HG02623 (cell line): ENCODE results near the gene EEIG1.
"Not testable (repeated sequence)": the region's sequence is repeated elsewhere in the genome, so short reads cannot be mapped to it uniquely, and the experiment has no call there.

ENCODE experiments used
- ATAC-seq: cut with Tn5 transposase; IDR thresholded peaks from one replicate; pipeline ENCODE4 v1.9.1; 2021; ENCODE audit warnings: moderate library complexity; ENCODE audit not compliant: unreplicated experiment

Gene EEIG1

GRCh38 chr9:127980706-127981558, at the start of gene EEIG1:
TSS of gene EEIG1 (minus strand) at chr9:127980989. CDS start at chr9:127980137, 852 bp downstream.
- peak; percentile 74 for ATAC-seq

- no peak for ATAC-seq
Measured at GRCh38 chr9:128027705-128028104, 46.9 kb upstream of the EEIG1 start.

DNA sequence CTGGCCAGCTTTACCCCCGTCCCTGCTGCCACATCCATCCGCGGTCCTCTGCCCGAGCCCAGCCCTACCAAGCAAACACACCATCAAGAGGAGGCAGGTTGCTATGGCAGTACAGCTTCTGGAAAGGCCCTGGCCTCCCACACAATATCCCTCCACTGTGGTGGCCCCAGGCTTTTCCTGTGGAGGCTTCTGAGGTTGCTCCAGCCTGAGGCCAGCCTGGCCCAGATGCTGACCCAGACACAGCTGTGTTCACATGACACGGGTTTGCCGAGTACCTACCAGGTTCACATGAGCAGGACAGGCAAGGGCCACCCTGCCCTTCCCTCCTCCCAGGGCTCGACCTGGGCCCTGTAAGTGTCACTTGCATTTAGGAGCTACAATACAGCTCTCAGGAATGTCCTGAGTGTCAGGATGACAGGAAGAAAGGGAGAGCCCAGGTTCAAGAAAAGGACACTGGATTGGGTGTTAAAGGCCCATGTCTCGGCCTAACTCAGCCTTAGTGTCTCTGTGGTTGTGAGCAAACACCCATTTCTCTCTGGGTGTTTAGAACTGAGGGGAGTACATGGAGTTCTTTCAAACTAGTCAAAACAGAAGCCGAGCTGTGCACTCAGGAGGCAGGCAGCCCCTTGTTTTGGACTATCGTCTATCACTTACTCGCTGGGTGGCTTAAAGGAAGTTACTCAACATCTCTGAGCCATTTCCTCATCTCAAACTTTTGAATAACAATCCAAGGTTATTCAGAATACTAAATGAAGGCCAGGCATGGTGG, 46.2 kb upstream of the EEIG1 start:
- ATAC-seq, result no peak

DNA sequence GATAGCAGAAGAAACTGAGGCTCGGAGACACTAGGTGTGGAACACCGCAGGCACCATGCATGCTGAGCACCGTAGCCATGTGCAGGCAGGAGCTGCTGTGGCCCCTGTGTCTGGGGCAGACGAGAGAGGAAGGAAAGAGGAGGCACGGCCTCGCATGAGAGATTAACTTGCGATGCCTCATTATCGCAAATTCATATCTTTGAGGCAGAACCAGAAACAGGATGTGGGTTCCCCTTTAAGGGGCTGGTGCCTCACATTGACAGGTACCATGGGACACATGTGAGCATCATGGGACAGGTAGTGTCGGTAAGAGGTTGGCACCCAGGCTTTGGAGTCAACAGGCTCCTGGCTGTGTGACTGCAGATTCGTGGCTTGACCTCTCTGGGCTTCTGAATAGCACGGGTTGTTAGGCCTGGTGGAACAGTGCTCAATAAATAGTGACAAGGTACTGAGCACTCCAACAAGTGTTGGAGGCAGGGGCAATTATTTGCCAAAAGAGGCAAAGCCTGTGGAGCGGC, 45.5 kb upstream of the EEIG1 start:
- no peak for ATAC-seq

GRCh38 chr9:128025736-128026135, 44.9 kb upstream of the EEIG1 start:
- ATAC-seq, result no peak

GRCh38 chr9:128024761-128025308, 44.0 kb upstream of the EEIG1 start:
- ATAC-seq, result no peak

- not testable (repeated sequence) for ATAC-seq
Measured at GRCh38 chr9:128023671-128024070, 42.9 kb upstream of the EEIG1 start.

DNA sequence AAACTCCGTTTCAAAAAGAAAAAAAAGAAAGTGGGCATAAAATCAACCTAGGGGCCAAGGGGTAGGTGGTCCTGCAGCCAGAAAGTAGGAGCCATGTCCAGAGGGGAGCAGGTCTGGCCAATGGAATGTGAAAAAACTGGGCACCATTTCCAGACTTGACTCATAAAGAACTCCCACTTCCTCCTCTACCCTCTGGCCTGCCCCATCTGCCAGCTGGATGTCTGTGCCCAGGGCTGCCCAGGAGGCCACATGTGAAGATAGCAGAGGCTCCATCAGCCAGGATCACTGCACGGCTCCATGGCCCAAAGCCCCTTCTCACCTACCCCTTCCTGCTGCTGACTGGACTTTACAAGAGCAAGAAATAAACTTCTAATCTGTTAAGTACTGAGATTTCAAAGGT, 42.1 kb upstream of the EEIG1 start:
- ATAC-seq, result no peak

- ATAC-seq, result no peak
Measured at GRCh38 chr9:128021098-128021497, 40.3 kb upstream of the EEIG1 start.

DNA sequence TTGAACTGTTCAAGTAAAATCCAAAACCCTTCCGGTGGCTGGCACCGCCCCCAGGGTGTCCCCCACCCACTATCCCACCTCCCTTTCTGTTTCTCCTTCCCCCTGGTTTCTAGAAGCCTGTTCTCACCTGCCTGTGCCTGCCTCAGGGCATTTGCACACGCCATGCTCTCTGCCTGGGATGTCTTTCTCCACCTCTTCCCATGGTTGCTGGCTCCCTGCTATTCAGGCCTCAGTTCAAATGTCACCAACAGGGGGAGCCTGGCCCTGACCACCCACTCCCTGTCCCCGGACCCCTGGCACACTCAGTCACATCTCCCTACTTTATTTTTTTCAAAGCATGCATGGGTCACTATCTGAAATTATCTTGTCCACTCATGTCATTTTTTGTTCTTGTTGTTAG, 39.9 kb upstream of the EEIG1 start:
- ATAC-seq, result no peak

GRCh38 chr9:128015696-128016095, 34.9 kb upstream of the EEIG1 start:
- ATAC-seq, result no peak

- no peak for ATAC-seq
Measured at GRCh38 chr9:128011071-128011817, 30.5 kb upstream of the EEIG1 start.

DNA sequence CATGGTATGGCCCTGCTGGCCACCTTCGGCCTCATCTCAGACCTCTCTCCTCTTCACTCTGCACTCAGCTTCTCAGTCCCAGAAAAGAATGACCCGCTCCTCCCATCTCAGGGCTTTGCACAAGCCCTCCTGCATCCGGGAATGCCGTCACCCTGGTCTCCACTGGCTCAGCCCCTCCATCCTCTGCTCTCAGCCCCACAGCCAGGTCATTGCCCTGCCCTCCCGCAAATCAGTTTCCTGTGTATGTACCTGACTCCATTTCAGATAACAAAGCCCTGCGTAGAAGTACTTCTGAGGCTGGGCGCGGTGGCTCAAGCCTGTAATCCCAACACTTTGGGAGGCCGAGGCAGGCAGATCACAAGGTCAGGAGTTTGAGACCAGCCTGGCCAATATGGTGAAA, 28.9 kb upstream of the EEIG1 start:
- ATAC-seq, result no peak

GRCh38 chr9:128008171-128008570, 27.4 kb upstream of the EEIG1 start:
- ATAC-seq, result no peak

DNA sequence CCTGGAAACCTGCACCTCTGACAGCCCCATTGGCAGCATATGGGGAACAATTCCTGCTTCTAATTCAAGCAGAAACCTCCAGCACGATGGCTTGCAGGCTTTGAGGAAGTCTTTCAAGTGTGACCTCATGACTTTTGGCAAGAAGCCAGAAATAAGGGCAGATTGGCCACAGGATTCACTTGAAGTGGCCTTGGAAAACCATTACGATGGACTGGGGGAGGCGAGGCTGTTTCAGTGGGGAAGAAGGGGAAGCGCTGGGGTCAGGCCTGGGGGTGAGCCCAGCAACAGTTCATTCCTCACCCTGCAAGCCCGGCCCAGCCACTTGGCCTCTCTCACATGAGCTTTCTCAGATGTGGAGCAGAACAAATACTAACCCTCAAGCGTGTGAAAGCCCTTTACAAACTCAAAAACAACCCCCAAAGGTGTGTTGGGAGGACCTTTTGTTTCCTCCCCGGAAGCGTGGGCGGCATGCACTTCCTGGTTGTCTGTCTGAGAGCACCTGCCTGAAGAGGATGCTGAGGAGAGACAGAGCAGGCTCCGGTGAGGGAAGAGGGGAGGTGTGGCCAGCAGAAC, 26.9 kb upstream of the EEIG1 start:
- ATAC-seq, result no peak

DNA sequence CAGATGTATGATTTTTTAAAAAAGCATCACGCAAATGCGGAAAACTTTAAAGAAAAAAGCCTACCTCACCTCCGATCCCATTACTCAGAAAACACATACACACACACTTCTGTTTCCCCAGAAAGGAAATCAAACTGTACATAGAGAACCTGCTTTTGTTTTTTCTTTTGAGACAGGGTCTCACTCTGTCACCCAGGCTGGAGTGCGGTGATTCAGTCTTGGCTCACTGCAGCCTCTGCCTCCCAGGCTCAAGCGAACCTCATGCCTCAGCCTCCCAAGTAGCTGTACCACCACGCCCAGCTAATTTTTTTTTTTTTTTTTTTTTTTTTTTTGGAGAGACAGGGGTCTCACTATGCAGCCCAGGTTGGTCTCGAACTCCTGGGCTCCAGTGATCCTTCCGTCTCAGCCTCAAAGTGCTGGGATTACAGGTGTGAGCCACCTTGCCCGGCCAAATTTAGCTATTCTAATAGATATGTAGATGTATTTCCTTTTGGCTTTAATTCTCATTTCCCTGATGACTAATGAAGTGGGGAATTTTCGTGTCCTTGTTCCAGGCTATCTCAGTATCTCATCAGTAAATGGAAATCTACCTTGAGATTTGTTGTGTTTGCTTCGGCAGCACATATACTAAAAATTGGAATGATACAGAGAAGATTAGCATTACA, 25.7 kb upstream of the EEIG1 start:
- ATAC-seq, result no peak

- no peak for ATAC-seq
Measured at GRCh38 chr9:128005923-128006322, 25.1 kb upstream of the EEIG1 start.

GRCh38 chr9:128003966-128004604, 23.3 kb upstream of the EEIG1 start:
- ATAC-seq, result no peak

- ATAC-seq, result no peak
Measured at GRCh38 chr9:128002959-128003358, 22.2 kb upstream of the EEIG1 start.
